Islet precursor cell (in vitro differentiated cells): ENCODE data around the gene ADARB1.

Experiments used
- DNase-seq: peaks from one replicate; pipeline ENCODE4 v3.0.0-alpha.2; 2018

Gene ADARB1

DNA sequence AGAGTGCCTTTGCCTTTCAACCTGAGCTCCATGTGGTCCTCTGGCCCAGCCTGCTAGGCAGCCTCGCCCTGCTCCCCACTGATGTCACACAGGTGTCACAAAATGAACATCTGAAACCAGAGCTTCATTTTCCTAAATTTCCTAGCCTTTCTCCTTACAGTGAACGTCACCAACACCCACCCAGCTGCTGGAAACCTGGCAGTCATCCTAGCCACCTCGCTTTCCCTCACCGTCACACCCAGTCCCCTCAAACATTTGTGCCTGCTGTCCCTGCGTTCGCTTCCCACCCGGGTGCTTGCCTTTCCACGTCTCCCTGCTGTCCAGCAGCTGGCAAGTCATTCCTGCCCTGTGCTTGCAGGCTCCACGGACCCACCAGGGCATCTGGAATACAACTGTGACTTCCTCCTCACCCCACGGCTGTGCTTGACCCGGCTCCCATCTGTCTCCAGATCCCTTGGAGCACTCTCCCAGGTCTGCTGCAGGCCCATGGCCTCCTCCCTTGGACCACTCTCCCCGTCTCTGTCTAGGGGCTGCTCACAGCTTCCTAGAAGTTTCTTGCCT, 23.5 kb downstream of the ADARB1 start:
- no peak for DNase-seq

DNA sequence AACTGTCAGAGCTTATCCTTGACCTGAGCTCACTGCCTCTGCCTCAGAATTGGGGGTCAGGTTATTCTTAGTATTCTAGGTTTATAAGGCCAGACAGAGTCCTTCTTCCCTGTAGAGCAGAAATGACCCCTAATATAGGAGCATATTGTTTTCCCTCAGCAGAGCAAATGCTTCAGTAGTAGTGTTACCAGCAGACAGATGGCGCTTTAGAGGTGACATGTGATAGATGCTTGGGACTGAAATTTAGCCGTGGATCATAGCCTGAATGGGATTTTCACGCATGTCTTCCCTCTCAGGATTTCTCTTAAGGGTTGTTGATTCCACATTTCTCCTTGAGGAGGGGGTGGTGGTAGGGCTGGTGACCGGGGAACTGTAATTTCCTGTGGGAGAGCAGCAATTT, 24.5 kb downstream of the ADARB1 start:
- DNase-seq: no peak

DNA sequence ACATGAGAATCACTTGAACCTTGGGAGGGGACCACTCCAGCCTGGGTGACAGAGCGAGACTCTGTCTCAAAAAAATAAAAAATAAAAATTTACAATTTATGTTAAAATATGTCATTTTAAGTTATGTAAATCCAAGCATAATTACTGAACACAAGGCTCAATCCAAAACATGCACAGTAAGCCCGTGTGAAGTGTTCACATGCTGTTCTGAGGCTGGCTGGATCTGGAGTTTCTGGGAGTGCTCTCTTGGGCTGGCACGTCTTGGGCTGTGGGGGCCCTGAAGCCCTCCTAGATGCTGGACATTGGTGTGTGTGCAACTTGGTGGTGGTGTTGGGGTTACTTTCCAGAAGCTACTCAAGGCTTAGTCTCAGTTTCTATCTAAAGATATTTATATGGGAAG, 25.2 kb downstream of the ADARB1 start:
- DNase-seq: no peak

GRCh38 chr21:45100866-45101265, 26.5 kb downstream of the ADARB1 start:
- DNase-seq: no peak

DNA sequence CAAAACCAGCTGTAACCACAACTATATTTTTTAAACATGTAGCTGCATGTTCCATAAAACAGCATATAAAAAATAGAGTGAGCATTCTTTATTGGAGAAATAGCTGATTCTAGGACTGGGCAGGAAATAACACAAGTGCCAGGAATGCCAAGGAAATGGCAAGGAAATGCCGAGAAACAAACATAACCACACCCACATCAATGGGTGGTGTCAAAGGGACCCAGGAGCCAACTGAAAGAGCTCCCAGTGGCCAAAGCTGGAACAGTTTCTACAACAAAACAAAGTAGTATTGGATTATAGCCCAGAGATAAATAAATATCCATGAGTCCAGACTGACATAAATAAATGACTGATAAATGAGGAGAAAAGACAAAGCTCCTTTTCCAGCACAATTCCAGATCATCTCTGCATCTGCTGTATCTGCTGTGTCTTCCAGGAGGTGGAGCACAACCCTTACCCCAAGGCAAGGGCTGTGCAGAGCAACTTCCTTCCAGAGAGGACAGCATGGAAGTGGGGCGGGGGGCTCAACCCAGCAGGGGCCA, 28.1 kb downstream of the ADARB1 start:
- DNase-seq: no peak

DNA sequence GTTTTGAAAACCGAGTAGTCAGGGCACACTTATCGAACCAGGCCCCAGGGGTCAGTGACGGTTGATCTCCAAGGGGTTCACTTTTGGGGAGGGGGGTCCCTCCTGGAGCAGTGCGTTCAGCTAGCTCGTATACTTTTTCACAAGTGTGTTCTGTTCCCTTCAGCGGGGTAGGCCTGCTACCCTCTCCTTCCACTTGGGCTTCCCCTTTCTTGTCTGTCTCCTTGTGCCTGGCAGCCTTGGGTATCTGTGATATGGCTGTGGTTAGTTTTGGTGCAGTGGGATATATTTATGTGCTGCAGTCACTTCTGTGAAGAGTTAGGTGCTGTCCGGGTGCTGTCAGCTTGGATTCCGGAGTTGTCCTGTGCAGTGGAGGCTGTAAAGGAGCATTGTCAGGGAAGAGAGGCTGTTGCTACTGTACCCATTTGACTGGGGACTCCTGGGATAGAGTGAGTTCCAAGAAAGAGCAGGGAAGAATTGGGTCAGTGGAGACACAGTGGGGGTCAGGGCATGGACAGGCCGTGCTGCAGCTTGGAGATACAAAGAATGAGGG, 29.7 kb downstream of the ADARB1 start:
- DNase-seq: no peak

DNA sequence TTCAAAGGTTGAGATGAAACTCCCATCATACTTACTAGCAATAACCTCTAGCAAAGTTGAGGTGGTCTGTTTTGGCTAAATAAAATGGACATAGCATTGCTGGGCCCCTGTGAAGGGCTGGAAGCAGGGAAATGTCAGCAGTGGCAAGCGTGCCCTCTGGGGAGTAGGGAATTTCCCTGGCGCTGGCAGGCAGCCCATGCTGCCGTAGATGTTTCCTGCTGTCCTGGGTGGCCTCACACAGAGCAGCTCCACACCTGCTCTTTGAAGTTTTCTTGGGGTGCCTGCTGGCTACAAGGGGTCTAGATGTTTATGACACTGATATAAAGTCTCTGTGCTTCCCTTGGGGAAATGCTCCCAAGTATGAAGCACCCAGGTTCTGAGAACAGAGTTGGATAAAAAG, 30.2 kb downstream of the ADARB1 start:
- no peak for DNase-seq

GRCh38 chr21:45105906-45106485, 31.6 kb downstream of the ADARB1 start:
- DNase-seq: no peak

GRCh38 chr21:45108034-45108790, 33.8 kb downstream of the ADARB1 start:
- no peak for DNase-seq

GRCh38 chr21:45108808-45109781, 34.7 kb downstream of the ADARB1 start:
- DNase-seq: no peak

GRCh38 chr21:45109831-45110492, 35.6 kb downstream of the ADARB1 start:
- no peak for DNase-seq

GRCh38 chr21:45110873-45111624, 36.7 kb downstream of the ADARB1 start:
- DNase-seq: no peak

- no peak for DNase-seq
These were observed 37.3 kb downstream of the ADARB1 start for GRCh38 chr21:45111703-45112102.

DNA sequence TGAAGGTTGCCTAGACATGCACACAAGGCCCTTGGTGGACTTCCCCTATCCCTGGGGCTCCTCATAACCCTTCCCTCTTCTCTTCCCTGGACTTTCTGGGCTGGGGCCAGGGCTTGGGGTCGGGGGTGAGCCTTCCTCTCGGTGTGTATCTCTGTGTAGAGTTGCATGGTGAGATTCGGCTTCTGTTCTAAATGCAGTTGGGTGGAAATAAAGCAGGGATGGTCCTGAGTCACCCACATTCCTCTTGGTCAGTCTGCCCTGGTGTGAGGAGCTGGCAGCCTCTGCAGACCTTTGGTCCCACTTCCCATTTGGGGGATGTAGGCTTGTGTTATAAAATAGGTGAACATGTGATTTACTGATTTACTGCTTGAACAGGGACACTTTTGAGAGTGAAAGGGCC, 38.0 kb downstream of the ADARB1 start:
- no peak for DNase-seq

- no peak for DNase-seq
These were observed 39.2 kb downstream of the ADARB1 start for GRCh38 chr21:45113543-45113942.

GRCh38 chr21:45114072-45114471, 39.7 kb downstream of the ADARB1 start:
- no peak for DNase-seq

DNA sequence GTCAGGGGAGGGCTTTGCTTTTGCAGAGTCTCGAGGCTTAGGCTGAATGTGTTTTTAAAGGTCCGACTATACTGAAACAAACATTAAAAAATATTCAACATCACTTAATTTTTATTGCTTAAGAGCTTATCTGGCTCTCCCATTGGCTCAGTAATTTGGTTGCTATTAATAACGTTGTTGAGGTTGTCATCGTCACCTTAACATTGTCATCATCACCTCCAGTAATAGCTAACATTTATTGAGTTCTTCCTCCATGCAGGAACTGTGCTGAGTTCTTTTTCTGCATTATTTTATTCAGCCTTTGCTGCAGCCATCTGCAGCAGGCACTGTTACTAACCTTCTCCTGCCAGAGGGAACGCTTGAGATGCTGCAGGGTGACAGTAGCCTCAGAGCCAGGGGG, 40.1 kb downstream of the ADARB1 start:
- DNase-seq: no peak

GRCh38 chr21:45115141-45115540, 40.8 kb downstream of the ADARB1 start:
- no peak for DNase-seq

- DNase-seq: no peak
These were observed 41.7 kb downstream of the ADARB1 start for GRCh38 chr21:45116066-45116465.

DNA sequence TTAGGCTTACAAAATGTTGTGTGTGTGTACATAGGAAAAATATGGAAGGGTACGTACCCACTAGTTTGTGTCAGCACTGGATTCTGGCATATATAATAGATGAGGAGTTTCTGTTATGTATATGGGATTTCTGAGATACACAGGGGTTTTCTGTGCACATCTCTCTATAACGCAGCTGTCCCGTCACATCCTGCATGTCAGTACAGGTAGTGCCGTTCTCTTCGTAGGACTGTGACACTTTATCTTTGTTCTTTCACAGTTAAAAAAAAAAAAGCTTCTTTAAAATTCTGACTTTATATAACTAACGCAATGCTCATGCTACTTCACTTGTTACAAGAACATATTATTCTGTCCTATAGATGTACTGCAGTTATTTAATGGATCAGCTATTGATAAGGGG, 42.9 kb downstream of the ADARB1 start:
- no peak for DNase-seq

GRCh38 chr21:45118099-45118498, 43.7 kb downstream of the ADARB1 start:
- DNase-seq: no peak
